Neural progenitor cell (in vitro differentiated cells): ENCODE results near the gene ADAMTSL2. TPM values are rescaled to one million over a fixed set of nuclear protein-coding genes. Genes with fewer than 3 reads are reported as not detected.

Source experiments
- DNase-seq: peaks from one replicate; pipeline ENCODE4 v3.0.0-alpha.2; 2016; ENCODE audit warnings: low spot score
- H2AFZ ChIP-seq: fragments of 200-600 bp; sonication (generic); replicated peaks from 2 replicates; pipeline ENCODE4 v1.6.1; 2016; ENCODE audit warnings: antibody characterized with exemption
- H3F3A ChIP-seq: fragments of 200-600 bp; sonication (generic); 2 replicates; pipeline ENCODE4 v1.6.1; 2016; ENCODE audit warnings: antibody characterized with exemption, low read depth
- H3K27ac ChIP-seq: fragments of 200-600 bp; sonication (generic); 2 replicates; pipeline ENCODE4 v1.5.1; 2016; ENCODE audit warnings: mild to moderate bottlenecking
- H3K27me3 ChIP-seq: fragments of 200-600 bp; sonication (generic); 2 replicates; pipeline ENCODE4 v1.6.1; 2016; ENCODE audit warnings: mild to moderate bottlenecking, moderate library complexity
- H3K36me3 ChIP-seq: fragments of 200-600 bp; sonication (generic); 2 replicates; pipeline ENCODE4 v1.5.1; 2016
- H3K4me1 ChIP-seq: fragments of 200-600 bp; sonication (generic); 2 replicates; pipeline ENCODE4 v1.6.1; 2016; ENCODE audit warnings: mixed run types
- H3K4me2 ChIP-seq: fragments of 200-600 bp; sonication (generic); 2 replicates; pipeline ENCODE4 v1.6.1; 2016
- H3K4me3 ChIP-seq: fragments of 200-600 bp; sonication (generic); 2 replicates; pipeline ENCODE4 v1.5.1; 2016
- H3K79me2 ChIP-seq: fragments of 200-600 bp; sonication (generic); 2 replicates; pipeline ENCODE4 v1.6.1; 2016; ENCODE audit warnings: low read depth
- H3K9ac ChIP-seq: fragments of 200-600 bp; sonication (generic); 2 replicates; pipeline ENCODE4 v1.6.1; 2016
- H3K9me3 ChIP-seq: fragments of 200-600 bp; sonication (generic); 2 replicates; pipeline ENCODE4 v1.5.1; 2016; ENCODE audit warnings: low read depth
- H4K20me1 ChIP-seq: fragments of 200-600 bp; sonication (generic); 2 replicates; pipeline ENCODE4 v1.6.1; 2016; ENCODE audit warnings: low read depth
- H3K27ac Mint-ChIP-seq: 3 replicates; pipeline ENCODE4 v1.8.0; 2021; ENCODE audit warnings: mixed read lengths
- H3K27me3 Mint-ChIP-seq: 2 replicates; pipeline ENCODE4 v1.8.0; 2022; ENCODE audit warnings: low read depth, mild to moderate bottlenecking, inconsistent platforms, moderate library complexity, mixed read lengths; ENCODE audit not compliant: insufficient read depth
- H3K36me3 Mint-ChIP-seq: 3 replicates; pipeline ENCODE4 v1.8.0; 2021; ENCODE audit warnings: mixed read lengths
- H3K4me1 Mint-ChIP-seq: 3 replicates; pipeline ENCODE4 v1.8.0; 2021; ENCODE audit warnings: mixed read lengths
- H3K4me3 Mint-ChIP-seq: 3 replicates; pipeline ENCODE4 v1.8.0; 2021; ENCODE audit warnings: mild to moderate bottlenecking, moderate library complexity, mixed read lengths
- H3K9me3 Mint-ChIP-seq: 3 replicates; pipeline ENCODE4 v1.8.0; 2020; ENCODE audit warnings: mixed read lengths
- EZH2 ChIP-seq: fragments of 200-600 bp; sonication (generic); IDR thresholded peaks from 2 replicates; pipeline ENCODE4 v1.6.1; 2017; ENCODE audit warnings: antibody characterized with exemption, mild to moderate bottlenecking, moderate library complexity
- EZH2phosphoT487 ChIP-seq: fragments of 200-600 bp; sonication (generic); IDR thresholded peaks from 2 replicates; pipeline ENCODE4 v1.6.1; 2017; ENCODE audit warnings: antibody characterized with exemption
- total RNA-seq: library from RNA; depleted of rRNA; stranded (reverse); fragments of >200 nt; gene quantifications from 2 replicates; pipeline ENCODE4 v1.2.3, GENCODE V29; 2015; ENCODE audit warnings: low replicate concordance
- TF ChIP-seq, protein P1 (sequence below): fragments of 200-600 bp; sonication (generic); IDR thresholded peaks from 2 replicates; pipeline ENCODE4 v1.5.1; 2017; ENCODE audit warnings: antibody characterized with exemption, mild to moderate bottlenecking

ADAMTSL2 gene
- total RNA-seq, 1 donor from 2014 or later, result 0.30 TPM

DNA sequence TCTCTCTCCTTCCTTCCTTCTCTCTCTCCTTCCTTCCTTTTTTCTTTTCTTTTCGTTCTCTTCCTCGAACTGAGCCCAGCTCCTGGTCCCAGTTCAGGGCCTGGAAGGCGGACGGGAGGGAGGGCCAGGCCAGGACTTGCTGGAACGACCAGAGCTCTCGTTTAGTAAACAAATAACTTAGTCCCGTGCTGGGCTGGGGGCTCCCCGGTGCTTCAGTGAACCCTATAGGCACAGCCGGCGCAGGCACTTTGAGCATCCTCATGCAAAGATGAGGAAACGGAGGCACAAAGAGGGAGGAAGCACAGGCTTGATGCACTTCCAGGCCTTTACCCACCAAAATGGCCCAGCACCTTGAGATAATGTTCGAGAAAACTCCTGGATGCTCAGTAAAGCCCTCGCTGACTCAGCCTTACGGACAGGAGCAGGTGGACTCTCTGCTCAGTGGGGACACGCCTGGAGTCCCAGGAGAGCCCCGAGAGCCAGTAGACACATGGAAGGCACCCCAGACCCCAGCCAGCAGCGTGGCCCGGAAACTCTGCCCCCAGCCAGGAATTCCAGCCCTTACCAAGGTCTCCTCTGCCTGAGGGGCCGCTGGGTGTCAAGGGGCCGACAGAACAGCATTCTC is 55.8 kb downstream of the ADAMTSL2 start:
- Histone ChIP-seq H3K79me2 (no peaks in the 10 kb centered on the region), H3K9me3 (no peaks in the 10 kb centered on the region), H3K27ac (no peak overlapping the region), H3F3A (no peaks in the 10 kb centered on the region), H3K4me2 (no peak overlapping the region), H3K4me1 (peaks cover 4% of the 10 kb centered on the region), H3K4me3 (no peak overlapping the region), H3K27me3 (no peaks in the 10 kb centered on the region), H3K9ac (no peak overlapping the region), H3K36me3 (no peaks in the 10 kb centered on the region), H4K20me1 (no peaks in the 10 kb centered on the region), H2AFZ (no peak overlapping the region)
- Mint-ChIP-seq H3K27me3 (peaks cover 19% of the 10 kb centered on the region), H3K27ac (no peak overlapping the region), H3K4me3 (no peak overlapping the region), H3K9me3 (peaks cover 13% of the 10 kb centered on the region), H3K36me3 (peaks cover 3% of the 10 kb centered on the region), H3K4me1 (peaks cover 9% of the 10 kb centered on the region)
- TF ChIP-seq EZH2, result no peak
- TF ChIP-seq, protein P1, sequence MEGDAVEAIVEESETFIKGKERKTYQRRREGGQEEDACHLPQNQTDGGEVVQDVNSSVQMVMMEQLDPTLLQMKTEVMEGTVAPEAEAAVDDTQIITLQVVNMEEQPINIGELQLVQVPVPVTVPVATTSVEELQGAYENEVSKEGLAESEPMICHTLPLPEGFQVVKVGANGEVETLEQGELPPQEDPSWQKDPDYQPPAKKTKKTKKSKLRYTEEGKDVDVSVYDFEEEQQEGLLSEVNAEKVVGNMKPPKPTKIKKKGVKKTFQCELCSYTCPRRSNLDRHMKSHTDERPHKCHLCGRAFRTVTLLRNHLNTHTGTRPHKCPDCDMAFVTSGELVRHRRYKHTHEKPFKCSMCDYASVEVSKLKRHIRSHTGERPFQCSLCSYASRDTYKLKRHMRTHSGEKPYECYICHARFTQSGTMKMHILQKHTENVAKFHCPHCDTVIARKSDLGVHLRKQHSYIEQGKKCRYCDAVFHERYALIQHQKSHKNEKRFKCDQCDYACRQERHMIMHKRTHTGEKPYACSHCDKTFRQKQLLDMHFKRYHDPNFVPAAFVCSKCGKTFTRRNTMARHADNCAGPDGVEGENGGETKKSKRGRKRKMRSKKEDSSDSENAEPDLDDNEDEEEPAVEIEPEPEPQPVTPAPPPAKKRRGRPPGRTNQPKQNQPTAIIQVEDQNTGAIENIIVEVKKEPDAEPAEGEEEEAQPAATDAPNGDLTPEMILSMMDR, result no peak
- no peak for TF ChIP-seq EZH2phosphoT487
- DNase-seq, result no peak

GRCh38 chr9:133591116-133591910 is 56.8 kb downstream of the ADAMTSL2 start:
- no peak for DNase-seq
- Mint-ChIP-seq H3K4me3 (no peak overlapping the region), H3K27ac (no peak overlapping the region), H3K4me1 (no peaks in the 10 kb centered on the region), H3K9me3 (peaks cover 18% of the 10 kb centered on the region), H3K27me3 (peaks cover 20% of the 10 kb centered on the region), H3K36me3 (peaks cover 3% of the 10 kb centered on the region)
- Histone ChIP-seq H3K79me2 (no peaks in the 10 kb centered on the region), H4K20me1 (no peaks in the 10 kb centered on the region), H3K36me3 (no peaks in the 10 kb centered on the region), H3K4me3 (no peak overlapping the region), H3K9me3 (no peaks in the 10 kb centered on the region), H2AFZ (no peak overlapping the region), H3F3A (no peaks in the 10 kb centered on the region), H3K27me3 (no peaks in the 10 kb centered on the region), H3K27ac (no peak overlapping the region), H3K4me2 (no peak overlapping the region), H3K4me1 (no peaks in the 10 kb centered on the region), H3K9ac (no peak overlapping the region)
- no peak for TF ChIP-seq EZH2phosphoT487
- TF ChIP-seq, protein P1, result no peak
- TF ChIP-seq EZH2, result no peak

- Histone ChIP-seq H3K27ac (no peak overlapping the region), H3K9ac (no peak overlapping the region), H2AFZ (no peak overlapping the region), H3K36me3 (no peaks in the 10 kb centered on the region), H3K4me2 (no peak overlapping the region), H3K4me1 (no peaks in the 10 kb centered on the region), H4K20me1 (no peaks in the 10 kb centered on the region), H3K9me3 (no peaks in the 10 kb centered on the region), H3K79me2 (no peaks in the 10 kb centered on the region), H3F3A (no peaks in the 10 kb centered on the region), H3K4me3 (no peak overlapping the region), H3K27me3 (no peaks in the 10 kb centered on the region)
- Mint-ChIP-seq H3K27me3 (peaks cover 16% of the 10 kb centered on the region), H3K4me1 (no peaks in the 10 kb centered on the region), H3K9me3 (peaks cover 18% of the 10 kb centered on the region), H3K4me3 (no peak overlapping the region), H3K27ac (no peak overlapping the region), H3K36me3 (peaks cover 3% of the 10 kb centered on the region)
- no peak for DNase-seq
- no peak for TF ChIP-seq EZH2phosphoT487
- no peak for TF ChIP-seq EZH2
- TF ChIP-seq, protein P1, result no peak
These were observed 57.5 kb downstream of the ADAMTSL2 start for GRCh38 chr9:133591985-133592384.
